ENCODE data around the gene NFATC1. TPM values are rescaled to one million over a fixed set of nuclear protein-coding genes. Genes with fewer than 3 reads are reported as not detected.

The NFATC1 gene
- total and polyA plus RNA-seq, 2 experiments from 2014 or later = 7.5 to 9.8 TPM

- WGBS, 2 experiments (ENCODE audit: low coverage in 1 of 2, low lambda C conversion rate in 2 of 2, missing lambda C conversion rate in 2 of 2) = 97 to 98% methylated on average over 15 to 16 of the region's 16 CpGs
- TF ChIP-seq EZH2 (IDR thresholded peaks at IDR 0.05; ENCODE audit: insufficient read depth, poor library complexity, severe bottlenecking) = no peak
- no peaks in the 10 kb centered on the region for H4K20me1 ChIP-seq (ENCODE audit: insufficient read depth)
Observed at GRCh38 chr18:79413426-79413825, 17.7 kb downstream of the NFATC1 start.

GRCh38 chr18:79413901-79414300, 18.2 kb downstream of the NFATC1 start:
- DNase-seq = no peak
- Histone ChIP-seq H3K36me3 (ENCODE audit: low read depth) (no peaks in the 10 kb centered on the region), H3F3A (ENCODE audit: insufficient read depth) (no peaks in the 10 kb centered on the region), H3K27me3 (replicated peaks; ENCODE audit: insufficient read depth) (no peaks in the 10 kb centered on the region), H3K4me1 (ENCODE audit: insufficient read depth) (no peaks in the 10 kb centered on the region), H4K20me1 (ENCODE audit: insufficient read depth) (no peaks in the 10 kb centered on the region), H3K9ac (no peak overlapping the region), H3K79me2 (ENCODE audit: insufficient read depth) (no peaks in the 10 kb centered on the region; the same call in 1 of the 2 replicates), H3K9me2 (ENCODE audit: insufficient read depth) (no peaks in the 10 kb centered on the region), H3K4me3 (no peak overlapping the region), H3K27ac (no peak overlapping the region), H2AFZ (no peak overlapping the region), H3K4me2 (ENCODE audit: unreplicated experiment) (no peak overlapping the region), H3K9me3 (ENCODE audit: low read depth) (no peaks in the 10 kb centered on the region)
- TF ChIP-seq EZH2 (IDR thresholded peaks at IDR 0.05; ENCODE audit: insufficient read depth, poor library complexity, severe bottlenecking) (no peak), EZH2phosphoT487 (IDR thresholded peaks at IDR 0.05; ENCODE audit: insufficient read depth, low read depth) (no peak)
- 91 to 92% methylated on average over 9 of the region's 9 CpGs for WGBS, 2 experiments (ENCODE audit: low coverage in 1 of 2, low lambda C conversion rate in 2 of 2, missing lambda C conversion rate in 2 of 2)
- in situ Hi-C loops (cut with MboI) = no loop called here

More at GRCh38 chr18:79413426-79413825, 17.7 kb downstream of the NFATC1 start:
- Histone ChIP-seq H3K4me1 (ENCODE audit: insufficient read depth) (no peaks in the 10 kb centered on the region), H3K27me3 (replicated peaks; ENCODE audit: insufficient read depth) (no peaks in the 10 kb centered on the region), H3K79me2 (ENCODE audit: insufficient read depth) (no peaks in the 10 kb centered on the region; the same call in 1 of the 2 replicates), H3K9ac (no peak overlapping the region), H3K36me3 (ENCODE audit: low read depth) (no peaks in the 10 kb centered on the region), H3K27ac (no peak overlapping the region), H3F3A (ENCODE audit: insufficient read depth) (no peaks in the 10 kb centered on the region), H3K9me2 (ENCODE audit: insufficient read depth) (no peaks in the 10 kb centered on the region), H3K4me2 (ENCODE audit: unreplicated experiment) (no peak overlapping the region), H3K4me3 (no peak overlapping the region), H3K9me3 (ENCODE audit: low read depth) (no peaks in the 10 kb centered on the region), H2AFZ (no peak overlapping the region)
- no peak for DNase-seq
- in situ Hi-C loops (cut with MboI) = no loop called here

GRCh38 chr18:79416022-79416676, 20.4 kb downstream of the NFATC1 start:
- Histone ChIP-seq H3K79me2 (ENCODE audit: insufficient read depth) (no peaks in the 10 kb centered on the region; the same call in 1 of the 2 replicates), H3K9ac (no peak overlapping the region), H3F3A (ENCODE audit: insufficient read depth) (no peaks in the 10 kb centered on the region), H2AFZ (no peak overlapping the region), H3K4me2 (ENCODE audit: unreplicated experiment) (no peak overlapping the region), H3K9me3 (ENCODE audit: low read depth) (no peaks in the 10 kb centered on the region), H3K4me1 (ENCODE audit: insufficient read depth) (0 out of 2 replicates have a peak, but pooled peaks cover under 1% of the 10 kb centered on the region), H4K20me1 (ENCODE audit: insufficient read depth) (no peaks in the 10 kb centered on the region), H3K4me3 (no peak overlapping the region), H3K36me3 (ENCODE audit: low read depth) (no peaks in the 10 kb centered on the region), H3K9me2 (ENCODE audit: insufficient read depth) (no peaks in the 10 kb centered on the region), H3K27ac (no peak overlapping the region), H3K27me3 (replicated peaks; ENCODE audit: insufficient read depth) (no peaks in the 10 kb centered on the region)
- 91% methylated on average over 23 to 24 of the region's 24 CpGs for WGBS, 2 experiments (ENCODE audit: low coverage in 1 of 2, low lambda C conversion rate in 2 of 2, missing lambda C conversion rate in 2 of 2)
- in situ Hi-C loops (cut with MboI) = no loop called here
- no peak for TF ChIP-seq EZH2 (IDR thresholded peaks at IDR 0.05; ENCODE audit: insufficient read depth, poor library complexity, severe bottlenecking)
- TF ChIP-seq EZH2phosphoT487 (IDR thresholded peaks at IDR 0.05; ENCODE audit: insufficient read depth, low read depth) = no peak
- no peak for DNase-seq

- Histone ChIP-seq H2AFZ (no peak overlapping the region), H3K4me1 (ENCODE audit: insufficient read depth) (peaks cover 5% of the 10 kb centered on the region), H4K20me1 (ENCODE audit: insufficient read depth) (no peaks in the 10 kb centered on the region), H3K4me2 (ENCODE audit: unreplicated experiment) (no peak overlapping the region), H3K9me2 (ENCODE audit: insufficient read depth) (no peaks in the 10 kb centered on the region), H3K36me3 (ENCODE audit: low read depth) (no peaks in the 10 kb centered on the region), H3K27ac (no peak overlapping the region), H3F3A (ENCODE audit: insufficient read depth) (no peaks in the 10 kb centered on the region), H3K79me2 (ENCODE audit: insufficient read depth) (no peaks in the 10 kb centered on the region; the same call in 1 of the 2 replicates), H3K9ac (no peak overlapping the region), H3K27me3 (replicated peaks; ENCODE audit: insufficient read depth) (no peaks in the 10 kb centered on the region), H3K9me3 (ENCODE audit: low read depth) (no peaks in the 10 kb centered on the region), H3K4me3 (no peak overlapping the region)
- DNase-seq = no peak
- 93 to 94% methylated on average over 12 of the region's 12 CpGs for WGBS, 2 experiments (ENCODE audit: low coverage in 1 of 2, low lambda C conversion rate in 2 of 2, missing lambda C conversion rate in 2 of 2)
- TF ChIP-seq EZH2 (IDR thresholded peaks at IDR 0.05; ENCODE audit: insufficient read depth, poor library complexity, severe bottlenecking) = no peak
- TF ChIP-seq EZH2phosphoT487 (IDR thresholded peaks at IDR 0.05; ENCODE audit: insufficient read depth, low read depth) = no peak
- in situ Hi-C loops (cut with MboI) = no loop called here
Observed at GRCh38 chr18:79416677-79417052, 20.9 kb downstream of the NFATC1 start.
